ENCODE measurements around the gene CD59. TPM values are rescaled to one million over a fixed set of nuclear protein-coding genes. Genes with fewer than 3 reads are reported as not detected.

Gene CD59
- total and polyA plus RNA-seq, 9 of the 15 experiments (the other 6 are each of a cell fraction or from before 2014, with no cell fraction given), result 38.1 to 338 (median 173) TPM

- peak; percentile 72 for TF ChIP-seq NEUROD1 (IDR thresholded peaks at IDR 0.05; ENCODE audit: borderline replicate concordance, low read depth, low read length, partially characterized antibody)
- no peak for TF ChIP-seq RBFOX2 (IDR thresholded peaks at IDR 0.05; ENCODE audit: low read depth, low read length)
- no peak for TF ChIP-seq USF1 (CRISPR knock-in tag; IDR thresholded peaks at IDR 0.05)
- TF ChIP-seq, protein P1, sequence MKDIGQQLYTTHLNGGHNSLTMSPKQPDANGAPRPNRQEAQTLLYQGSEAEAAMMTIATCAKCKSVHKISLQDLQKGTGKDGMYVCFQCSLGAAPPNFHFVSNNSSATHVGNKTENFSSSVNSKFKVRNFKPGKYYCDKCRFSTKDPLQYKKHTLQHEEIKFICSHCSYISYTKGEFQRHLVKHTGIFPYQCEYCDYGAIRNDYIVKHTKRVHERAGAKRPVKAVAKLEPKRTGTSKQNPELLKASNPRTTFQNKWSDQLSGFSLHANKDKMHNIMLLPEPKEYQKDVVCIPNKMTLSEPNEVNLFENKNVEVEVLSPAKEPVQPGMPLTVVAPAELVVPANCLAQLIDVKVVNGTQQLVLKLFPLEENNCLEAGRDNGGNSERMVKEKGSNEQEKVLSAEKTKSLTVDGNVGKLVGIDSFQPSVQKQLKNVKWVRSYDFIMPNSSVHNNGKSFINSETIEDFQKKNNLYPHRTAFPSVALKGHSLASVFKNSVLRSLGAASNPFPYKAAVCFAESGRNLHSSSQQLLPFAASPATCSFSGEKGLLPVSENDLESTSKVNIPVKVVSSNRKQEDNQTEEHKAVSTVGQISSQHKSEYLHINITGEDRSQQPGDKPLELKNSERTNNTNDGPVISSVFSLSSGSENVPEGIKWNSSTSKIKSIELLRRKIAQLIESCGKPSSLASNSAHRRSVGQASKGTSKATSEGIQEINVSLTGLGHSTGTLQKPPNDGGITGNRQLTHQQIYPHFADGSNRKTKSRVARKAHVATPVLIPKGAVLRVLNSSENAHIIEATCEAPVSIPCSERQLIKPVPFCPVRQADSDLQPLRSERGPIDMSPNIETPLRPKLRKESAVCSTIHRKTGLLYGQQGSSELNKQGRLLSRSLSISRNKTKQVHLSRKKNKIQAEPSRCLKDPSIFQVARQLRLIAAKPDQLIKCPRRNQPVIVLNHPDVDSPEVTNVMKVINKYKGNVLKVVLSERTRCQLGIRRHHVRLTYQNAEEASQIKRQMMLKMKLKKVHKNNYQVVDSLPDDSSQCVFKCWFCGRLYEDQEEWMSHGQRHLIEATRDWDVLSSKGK (CRISPR knock-in tag; IDR thresholded peaks at IDR 0.05), result no peak
- no peak for TF ChIP-seq ILK (tag; IDR thresholded peaks at IDR 0.05; ENCODE audit: borderline replicate concordance, low read depth)
- TF ChIP-seq, protein P2, sequence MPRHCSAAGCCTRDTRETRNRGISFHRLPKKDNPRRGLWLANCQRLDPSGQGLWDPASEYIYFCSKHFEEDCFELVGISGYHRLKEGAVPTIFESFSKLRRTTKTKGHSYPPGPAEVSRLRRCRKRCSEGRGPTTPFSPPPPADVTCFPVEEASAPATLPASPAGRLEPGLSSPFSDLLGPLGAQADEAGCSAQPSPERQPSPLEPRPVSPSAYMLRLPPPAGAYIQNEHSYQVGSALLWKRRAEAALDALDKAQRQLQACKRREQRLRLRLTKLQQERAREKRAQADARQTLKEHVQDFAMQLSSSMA (CRISPR knock-in tag; IDR thresholded peaks at IDR 0.05), result no peak
- TF ChIP-seq, protein P3, sequence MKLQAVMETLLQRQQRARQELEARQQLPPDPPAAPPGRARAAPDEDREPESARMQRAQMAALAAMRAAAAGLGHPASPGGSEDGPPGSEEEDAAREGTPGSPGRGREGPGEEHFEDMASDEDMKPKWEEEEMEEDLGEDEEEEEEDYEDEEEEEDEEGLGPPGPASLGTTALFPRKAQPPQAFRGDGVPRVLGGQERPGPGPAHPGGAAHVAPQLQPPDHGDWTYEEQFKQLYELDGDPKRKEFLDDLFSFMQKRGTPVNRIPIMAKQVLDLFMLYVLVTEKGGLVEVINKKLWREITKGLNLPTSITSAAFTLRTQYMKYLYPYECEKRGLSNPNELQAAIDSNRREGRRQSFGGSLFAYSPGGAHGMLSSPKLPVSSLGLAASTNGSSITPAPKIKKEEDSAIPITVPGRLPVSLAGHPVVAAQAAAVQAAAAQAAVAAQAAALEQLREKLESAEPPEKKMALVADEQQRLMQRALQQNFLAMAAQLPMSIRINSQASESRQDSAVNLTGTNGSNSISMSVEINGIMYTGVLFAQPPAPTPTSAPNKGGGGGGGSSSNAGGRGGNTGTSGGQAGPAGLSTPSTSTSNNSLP (IDR thresholded peaks at IDR 0.05; ENCODE audit: borderline replicate concordance, low read depth, low read length), result no peak
- TF ChIP-seq ERF (CRISPR knock-in tag; IDR thresholded peaks at IDR 0.05), result no peak
- peak; percentile 70 for TF ChIP-seq HDAC2 (IDR thresholded peaks at IDR 0.05)
- peak; percentile 71; the same call in 1 of the 2 replicates for TF ChIP-seq CREB1 (IDR thresholded peaks at IDR 0.05)
- TF ChIP-seq CREB1 (CRISPR knock-in tag; IDR thresholded peaks at IDR 0.05), result no peak
- peak; percentile 56; the same call in 1 of the 2 replicates for TF ChIP-seq MECOM (CRISPR knock-in tag; IDR thresholded peaks at IDR 0.05)
- TF ChIP-seq ZNF184 (CRISPR knock-in tag; IDR thresholded peaks at IDR 0.05), result no peak
- peak in 1 of 3 experiments; percentile 24 for TF ChIP-seq YY1 (IDR thresholded peaks at IDR 0.05; ENCODE audit: borderline replicate concordance in 1 of 3, control insufficient read depth in 1 of 3, extremely low read depth in 1 of 3, insufficient read depth in 3 of 3, insufficient read length in 1 of 3, insufficient replicate concordance in 2 of 3, low read depth in 1 of 3, low read length in 2 of 3)
- TF ChIP-seq, protein P4, sequence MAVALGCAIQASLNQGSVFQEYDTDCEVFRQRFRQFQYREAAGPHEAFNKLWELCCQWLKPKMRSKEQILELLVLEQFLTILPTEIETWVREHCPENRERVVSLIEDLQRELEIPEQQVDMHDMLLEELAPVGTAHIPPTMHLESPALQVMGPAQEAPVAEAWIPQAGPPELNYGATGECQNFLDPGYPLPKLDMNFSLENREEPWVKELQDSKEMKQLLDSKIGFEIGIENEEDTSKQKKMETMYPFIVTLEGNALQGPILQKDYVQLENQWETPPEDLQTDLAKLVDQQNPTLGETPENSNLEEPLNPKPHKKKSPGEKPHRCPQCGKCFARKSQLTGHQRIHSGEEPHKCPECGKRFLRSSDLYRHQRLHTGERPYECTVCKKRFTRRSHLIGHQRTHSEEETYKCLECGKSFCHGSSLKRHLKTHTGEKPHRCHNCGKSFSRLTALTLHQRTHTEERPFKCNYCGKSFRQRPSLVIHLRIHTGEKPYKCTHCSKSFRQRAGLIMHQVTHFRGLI (CRISPR knock-in tag; IDR thresholded peaks at IDR 0.05), result no peak
These were observed 1.2 kb upstream of the CD59 start (continued) for GRCh38 chr11:33737362-33737821.

All from K562 (cell line).